H54 (cell line): ENCODE data around the gene SPIN1.
A peak's percentile ranks its signal among the peaks of the same experiment; 100 is the strongest.
"Not testable (repeated sequence)": the region's sequence is repeated elsewhere in the genome, so short reads cannot be mapped to it uniquely, and the experiment has no call there.

ENCODE experiments used
- DNase-seq: peaks from one replicate; pipeline ENCODE4 v3.0.0; 2011; ENCODE audit warnings: low spot score, mixed read lengths; ENCODE audit not compliant: insufficient read length
- FAIRE-seq: peaks from 3 replicates; lab custom pipeline; 2011; peaks lifted over from hg19 to GRCh38; lab: Jason Lieb, UNC
- POLR2A ChIP-seq: IDR thresholded peaks from 2 replicates; pipeline ENCODE4 v1.6.1; 2011; ENCODE audit warnings: low read depth, mild to moderate bottlenecking, low read length

The SPIN1 gene

DNA sequence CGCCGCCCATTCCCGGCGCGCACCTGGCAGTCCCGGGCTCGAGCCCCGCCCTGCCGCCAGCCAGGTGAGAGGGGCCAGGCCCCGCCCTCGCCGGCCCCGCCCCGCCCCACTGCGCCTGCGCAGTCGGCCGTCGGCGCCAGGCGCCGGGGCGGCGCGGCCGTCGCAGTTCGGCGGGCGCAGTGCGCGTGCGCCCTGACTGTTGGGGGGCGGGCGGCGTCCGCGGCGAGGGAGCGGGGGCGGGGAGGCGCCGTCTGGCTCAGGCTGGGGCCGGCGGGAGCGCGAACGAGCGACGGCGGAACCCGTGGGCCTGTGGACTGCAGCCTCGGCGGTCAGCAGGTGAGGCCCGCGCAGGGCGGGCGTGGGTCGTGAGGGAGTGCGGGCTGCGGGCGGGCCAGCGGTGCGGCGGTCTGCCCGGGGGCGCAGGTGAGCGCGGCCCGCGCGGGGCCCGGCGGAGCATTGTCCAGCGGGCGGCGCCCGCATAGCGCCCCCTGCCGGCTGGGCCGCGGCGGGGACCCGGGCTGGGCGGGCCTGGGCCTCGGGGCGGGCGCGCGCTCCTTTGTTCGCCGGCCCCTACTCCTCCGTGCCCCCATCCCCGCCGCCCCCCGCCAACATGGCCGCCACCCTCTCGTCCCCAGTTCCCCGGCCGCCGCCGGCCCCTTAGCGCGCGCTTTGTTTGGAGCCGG is at the start of gene SPIN1:
Gene SPIN1 (plus strand): TSS at position 242 of the 683 bp plus-strand sequence. CDS start 38,096 bp downstream, outside the sequence.
- FAIRE-seq: no peak
- DNase-seq: peak; percentile 95
- TF ChIP-seq POLR2A: peak; percentile 60

DNA sequence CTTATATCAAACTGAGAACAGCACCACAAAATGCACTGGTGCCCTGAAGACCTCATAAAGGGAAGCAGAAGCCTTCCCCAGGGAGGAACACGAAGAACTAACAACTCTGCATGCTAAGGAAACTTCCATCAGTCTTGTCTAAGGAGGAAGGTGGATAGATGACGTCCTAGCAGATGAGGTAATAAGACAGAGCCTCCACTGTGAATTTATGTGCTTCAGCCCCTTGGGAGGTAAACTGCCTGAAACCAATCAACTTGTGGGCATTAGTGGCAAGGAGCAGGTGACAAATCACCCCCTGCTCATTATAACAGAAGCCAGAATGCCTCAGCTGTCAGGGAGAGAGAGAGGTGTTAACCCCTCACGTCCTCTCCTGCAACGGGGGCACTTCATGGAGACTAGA is 48.9 kb upstream of the SPIN1 start:
- TF ChIP-seq POLR2A: no peak
- FAIRE-seq (no peak), DNase-seq (no peak)

DNA sequence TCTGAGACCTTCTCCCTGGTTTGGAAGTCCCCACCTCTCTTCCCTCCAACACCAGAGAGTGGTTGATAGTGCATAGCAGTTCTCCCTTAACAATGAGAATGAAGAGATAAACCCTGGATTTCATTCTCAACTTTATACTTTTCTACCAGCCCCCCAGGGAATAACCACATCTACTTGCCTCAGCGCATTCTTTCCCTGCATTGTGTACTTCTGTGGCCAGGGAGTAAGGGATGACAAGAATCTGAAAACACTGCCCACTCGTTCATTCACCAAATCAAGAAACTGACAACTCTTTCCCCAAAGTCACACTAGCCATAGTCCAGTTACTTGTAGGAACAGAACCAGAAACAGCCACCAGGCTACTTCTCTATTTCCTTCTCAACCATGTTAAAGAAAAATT is 46.0 kb upstream of the SPIN1 start:
- FAIRE-seq (no peak), DNase-seq (no peak)
- no peak for TF ChIP-seq POLR2A

DNA sequence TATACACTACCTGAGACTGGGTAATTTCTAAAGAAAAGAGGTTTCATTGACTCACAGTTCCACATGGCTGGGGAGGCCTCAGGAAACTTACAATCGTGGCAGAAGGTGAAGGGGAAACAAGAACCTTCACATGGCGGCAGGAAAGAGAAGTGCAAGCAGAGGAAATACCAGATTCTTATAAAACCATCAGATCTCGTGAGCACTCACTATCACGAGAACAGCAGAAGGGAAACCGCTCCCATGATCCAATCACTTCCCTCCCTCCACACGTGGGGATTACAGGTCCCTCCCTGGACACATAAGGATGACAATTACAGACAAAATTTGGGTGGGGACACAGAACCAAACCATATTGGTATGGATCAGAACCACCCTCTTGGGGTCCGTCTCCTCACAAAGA is 44.2 kb upstream of the SPIN1 start:
- FAIRE-seq: no peak
- no peak for TF ChIP-seq POLR2A
- DNase-seq: no peak

DNA sequence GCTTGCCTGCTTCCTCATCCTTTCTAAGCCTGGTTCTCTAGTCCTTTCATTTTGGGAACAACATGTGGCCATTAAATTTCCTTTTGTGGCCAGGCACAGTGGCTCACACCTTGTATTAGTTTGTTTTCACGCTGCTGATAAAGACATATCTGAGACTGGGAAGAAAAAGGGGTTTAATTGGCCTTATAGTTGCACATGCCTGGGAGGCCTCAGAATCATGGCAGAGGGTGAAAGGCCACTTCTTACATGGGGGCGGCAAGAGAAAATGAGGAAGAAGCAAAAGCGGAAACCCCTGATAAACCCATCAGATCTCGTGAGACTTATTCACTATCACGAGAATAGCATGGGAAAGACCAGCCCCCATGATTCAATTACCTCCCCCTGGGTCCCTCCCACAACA is 37.9 kb upstream of the SPIN1 start:
- not testable (repeated sequence) for DNase-seq, FAIRE-seq

DNA sequence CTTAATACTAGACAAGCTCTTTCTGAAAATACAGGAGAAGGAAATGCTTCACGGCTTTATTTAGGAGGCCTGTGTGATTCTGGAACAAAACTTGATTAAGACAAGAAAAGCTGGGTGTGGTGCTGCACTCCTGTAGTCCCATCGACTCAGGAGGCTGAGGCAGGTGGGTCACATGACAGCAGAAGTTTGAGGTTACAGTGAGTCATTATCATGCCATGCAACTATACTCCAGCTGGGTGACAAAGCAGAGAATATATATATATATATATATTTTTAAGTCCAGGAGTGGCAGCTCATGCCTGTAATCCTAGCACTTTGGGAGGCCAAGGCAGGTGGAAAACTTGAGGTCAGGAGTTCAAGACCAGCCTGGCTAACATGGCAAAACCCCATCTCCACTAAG is 33.1 kb upstream of the SPIN1 start:
- DNase-seq: no peak
- no peak for FAIRE-seq
- TF ChIP-seq POLR2A: no peak

DNA sequence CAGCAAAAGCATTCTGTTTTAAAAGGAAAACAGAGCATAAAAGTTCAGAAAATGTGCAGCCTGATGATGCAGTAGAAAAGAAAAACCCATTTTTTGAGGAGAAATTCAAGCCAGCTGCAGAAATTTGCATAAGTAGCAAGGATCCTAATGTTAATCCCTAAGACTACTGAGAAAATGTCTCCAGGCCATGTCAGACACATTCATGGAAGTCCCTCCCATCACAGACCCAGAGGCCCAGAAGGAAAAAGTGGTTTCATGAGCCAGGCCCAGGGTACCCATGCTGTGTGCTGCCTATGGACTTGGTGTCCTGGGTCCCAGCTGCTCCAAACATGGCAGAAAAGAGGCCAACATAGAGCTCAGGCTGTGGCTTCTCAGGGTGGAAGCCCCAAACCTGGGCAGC is 31.0 kb upstream of the SPIN1 start:
- not testable (repeated sequence) for FAIRE-seq, DNase-seq

DNA sequence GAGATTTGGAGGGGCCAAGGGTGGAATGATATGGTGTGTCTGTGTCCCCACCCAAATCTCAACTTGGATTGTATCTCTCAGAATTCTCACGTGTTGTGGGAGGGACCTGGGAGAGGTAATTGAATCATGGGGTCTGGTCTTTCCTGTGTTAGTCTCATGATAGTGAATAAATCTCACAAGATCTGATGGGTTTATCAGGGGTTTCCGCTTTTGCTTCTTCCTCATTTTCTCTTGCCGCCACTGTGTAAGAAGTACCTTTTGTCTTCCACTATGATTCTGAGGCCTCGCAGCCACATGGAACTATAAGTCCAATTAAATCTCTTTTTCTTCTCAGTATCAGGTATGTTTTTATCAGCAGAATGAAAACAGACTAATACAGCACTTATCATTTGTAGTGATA is 29.5 kb upstream of the SPIN1 start:
- no peak for TF ChIP-seq POLR2A
- no peak for DNase-seq
- no peak for FAIRE-seq

DNA sequence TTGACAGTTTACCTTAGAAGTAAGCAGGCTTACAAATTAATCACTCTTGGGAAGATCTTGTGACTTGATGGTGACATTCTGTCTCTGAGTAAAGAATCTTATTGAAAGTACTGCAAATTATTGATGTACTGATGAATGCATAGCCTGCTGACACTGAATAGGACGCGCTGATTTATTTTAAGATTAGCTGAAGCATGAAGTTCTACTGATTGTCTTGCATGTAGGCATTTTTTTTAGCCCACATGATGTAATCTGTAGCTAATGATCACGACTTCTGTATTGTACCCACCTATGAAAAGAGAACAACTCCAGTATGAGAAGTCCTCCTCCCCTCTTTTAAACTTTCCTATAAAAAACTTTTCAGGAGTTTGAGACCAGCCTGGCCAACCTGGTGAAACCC is 28.3 kb upstream of the SPIN1 start:
- FAIRE-seq: no peak
- TF ChIP-seq POLR2A: no peak
- DNase-seq: no peak

DNA sequence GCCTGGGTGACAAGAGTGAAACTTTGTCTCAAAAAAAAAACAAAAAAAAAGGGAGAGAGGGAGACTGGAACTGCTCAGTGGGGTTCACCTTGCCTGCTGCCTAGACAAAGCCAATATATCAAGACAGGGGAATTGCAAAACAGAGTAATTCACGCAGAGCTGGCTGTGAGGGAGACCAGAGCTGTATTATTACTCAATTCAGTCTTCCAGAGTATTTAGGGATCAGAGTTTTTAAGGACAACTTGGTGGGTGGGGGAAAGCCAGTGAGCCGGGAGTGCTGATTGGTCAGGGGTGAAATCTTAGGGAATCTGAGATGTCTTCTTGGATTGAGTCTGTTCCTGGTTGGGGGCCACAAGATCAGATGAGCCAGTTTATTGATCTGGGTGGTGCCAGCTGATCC is 25.6 kb upstream of the SPIN1 start:
- no peak for FAIRE-seq
- no peak for DNase-seq
- no peak for TF ChIP-seq POLR2A

DNA sequence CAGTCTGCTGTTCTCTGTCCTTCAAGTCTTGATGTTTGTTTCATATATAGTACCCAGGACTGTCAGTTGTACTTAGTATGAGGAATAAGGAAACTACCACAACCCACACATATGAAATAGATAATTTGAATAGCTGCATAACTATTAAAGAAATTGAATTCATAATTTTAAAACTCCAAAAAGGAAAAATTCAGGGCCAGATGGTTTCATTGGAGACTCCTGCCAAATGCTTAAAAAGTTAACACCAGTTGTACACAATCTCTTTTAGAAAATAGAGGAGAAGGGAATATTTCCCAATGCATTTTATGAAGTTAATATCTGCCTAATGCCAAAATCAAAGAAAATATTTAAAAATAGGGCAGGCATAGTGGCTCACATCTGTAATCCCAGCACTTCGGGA is 24.6 kb upstream of the SPIN1 start:
- no peak for TF ChIP-seq POLR2A
- DNase-seq: no peak
- FAIRE-seq: no peak

DNA sequence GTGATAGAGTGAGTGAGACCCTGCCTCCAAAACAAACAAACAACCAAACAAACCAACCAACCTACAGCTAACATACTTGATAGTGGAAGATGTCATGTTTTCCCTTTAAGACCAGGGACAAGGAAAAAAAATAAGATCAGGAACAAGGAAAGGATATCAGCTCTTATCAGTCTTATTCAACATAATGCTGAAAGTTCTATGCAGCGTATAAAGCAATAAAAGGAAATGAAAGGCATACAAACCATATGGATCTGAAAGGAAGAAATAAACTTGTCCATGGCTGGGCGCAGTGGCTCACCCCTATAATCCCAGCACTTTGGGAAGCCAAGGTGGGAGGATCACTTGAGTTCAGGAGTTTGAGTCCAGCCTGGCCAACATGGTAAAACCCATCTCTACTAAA is 23.5 kb upstream of the SPIN1 start:
- DNase-seq: no peak
- TF ChIP-seq POLR2A: no peak
- no peak for FAIRE-seq

DNA sequence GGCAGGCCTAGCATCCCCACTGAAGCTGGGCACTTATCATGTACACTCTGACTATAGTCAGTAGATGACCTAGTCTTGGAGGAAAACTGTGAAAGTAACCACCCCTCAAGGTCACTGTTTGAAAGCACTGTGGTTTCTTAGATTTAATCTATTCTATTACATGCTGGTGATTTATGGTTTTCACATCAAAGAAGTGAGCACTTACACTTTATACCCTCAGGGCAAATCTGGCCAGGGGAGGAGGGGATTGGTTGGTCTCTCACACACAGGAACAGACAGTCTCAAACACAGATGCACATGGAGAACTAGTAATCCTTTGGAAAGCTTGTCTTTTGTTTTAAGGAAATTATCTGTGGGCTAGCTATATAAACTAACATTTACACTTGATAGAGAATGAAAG is 17.9 kb upstream of the SPIN1 start:
- FAIRE-seq: no peak
- DNase-seq: no peak
- no peak for TF ChIP-seq POLR2A

DNA sequence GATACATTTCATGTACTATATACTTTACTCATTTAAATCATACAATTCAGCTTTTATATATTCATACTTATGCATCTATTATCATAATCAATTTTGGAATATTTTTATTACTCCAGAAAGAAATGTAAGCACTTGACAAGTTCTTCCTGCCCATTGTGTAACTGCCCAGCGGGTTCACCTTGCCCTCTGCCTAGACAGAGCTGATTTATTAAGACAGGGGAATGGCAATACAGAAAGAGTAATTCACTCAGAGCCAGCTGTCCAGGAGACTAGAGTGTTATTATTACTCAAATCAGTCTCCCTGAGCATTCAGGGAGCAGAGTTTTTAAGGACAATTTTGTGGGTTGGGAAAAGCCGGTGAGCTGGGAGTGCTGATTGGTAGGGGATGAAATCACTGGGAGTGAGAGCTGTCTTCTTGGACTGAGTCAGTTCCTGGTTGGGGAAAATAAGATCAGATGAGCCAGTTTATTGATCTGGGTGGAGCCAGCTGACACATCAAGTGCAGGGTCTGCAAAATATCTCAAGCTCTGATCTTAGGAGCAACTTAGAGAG is 16.1 kb upstream of the SPIN1 start:
- FAIRE-seq: no peak
- no peak for TF ChIP-seq POLR2A
- DNase-seq: no peak

DNA sequence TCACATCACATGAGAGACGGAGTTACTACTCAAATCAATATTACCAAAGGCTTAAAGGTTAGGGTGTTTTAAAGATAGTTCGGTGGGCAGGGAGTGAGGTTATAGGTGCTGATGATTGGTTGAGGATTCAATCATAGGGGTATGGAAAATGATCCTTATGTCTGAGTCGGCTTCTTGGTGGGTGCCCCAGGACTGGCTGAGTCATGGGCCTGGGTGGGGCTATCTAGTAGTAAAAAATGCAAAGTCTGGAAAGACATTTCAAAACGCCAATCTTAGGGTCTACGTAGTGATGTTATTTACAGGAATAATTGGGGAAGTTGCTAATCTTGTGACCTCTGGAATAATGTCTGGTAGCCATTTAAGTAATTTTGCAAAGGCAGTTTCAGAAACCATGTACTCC is 15.2 kb upstream of the SPIN1 start:
- no peak for TF ChIP-seq POLR2A
- DNase-seq (no peak), FAIRE-seq (no peak)
